ENCODE results near the gene GPR37L1. TPM values are rescaled to one million over a fixed set of nuclear protein-coding genes. Genes with fewer than 3 reads are reported as not detected.

GPR37L1 gene
- total RNA-seq = not detected in 2 replicates

DNA sequence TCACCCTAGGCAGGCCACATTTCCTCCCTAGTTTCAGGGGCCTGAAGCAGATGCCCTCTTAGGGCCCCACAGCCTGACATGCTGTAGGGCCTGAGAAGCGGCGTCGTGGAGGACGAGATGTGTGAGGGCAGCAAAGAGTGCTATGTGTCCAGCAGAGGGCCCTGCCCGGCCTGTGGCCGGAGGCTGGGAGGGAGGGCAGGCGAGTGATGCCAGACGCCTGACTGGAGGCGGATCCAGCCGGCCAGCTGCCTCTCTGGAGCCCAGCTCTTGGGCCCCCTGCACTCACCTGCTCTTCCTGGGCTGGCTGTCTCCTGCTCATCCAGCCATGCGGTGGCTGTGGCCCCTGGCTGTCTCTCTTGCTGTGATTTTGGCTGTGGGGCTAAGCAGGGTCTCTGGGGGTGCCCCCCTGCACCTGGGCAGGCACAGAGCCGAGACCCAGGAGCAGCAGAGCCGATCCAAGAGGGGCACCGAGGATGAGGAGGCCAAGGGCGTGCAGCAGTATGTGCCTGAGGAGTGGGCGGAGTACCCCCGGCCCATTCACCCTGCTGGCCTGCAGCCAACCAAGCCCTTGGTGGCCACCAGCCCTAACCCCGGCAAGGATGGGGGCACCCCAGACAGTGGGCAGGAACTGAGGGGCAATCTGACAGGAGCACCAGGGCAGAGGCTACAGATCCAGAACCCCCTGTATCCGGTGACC is at the start of gene GPR37L1:
Gene GPR37L1, plus strand, starts transcription at position 279 of the 697 bp plus-strand sequence. Its CDS starts 47 bp downstream, at position 326.

DNA sequence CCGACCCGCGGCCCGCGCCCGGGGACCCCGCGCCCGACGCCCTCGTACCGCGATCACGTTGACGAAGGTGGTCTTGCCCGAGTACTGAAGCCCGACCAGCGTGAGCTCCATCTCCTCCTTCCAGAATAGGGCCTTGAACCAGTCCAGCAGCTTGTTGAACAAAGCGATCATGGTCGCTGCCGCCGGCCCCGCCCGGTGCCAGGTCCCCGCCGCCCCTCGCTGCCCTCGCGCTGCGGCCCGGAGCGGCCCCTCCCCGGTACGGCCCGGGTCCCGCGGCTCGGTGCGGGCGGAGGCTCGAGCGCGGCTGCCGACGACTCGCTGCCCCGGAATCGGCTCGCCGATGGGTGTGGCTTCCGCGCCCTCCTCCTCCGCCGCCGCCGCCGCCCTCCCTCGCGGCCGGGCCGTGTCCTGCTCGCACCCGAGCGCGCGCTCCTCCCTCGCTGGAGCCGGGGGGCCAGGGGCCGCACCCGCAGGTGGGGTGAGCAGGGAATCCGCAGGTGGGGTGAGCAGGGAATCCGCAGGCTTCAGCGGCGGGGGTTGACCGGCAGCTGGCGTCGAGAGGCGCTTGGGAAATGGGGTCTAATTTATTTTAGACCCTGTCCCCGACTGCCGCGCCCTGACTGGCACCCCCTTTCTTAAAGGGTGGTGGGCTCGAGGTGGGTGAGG is 21.8 kb downstream of the GPR37L1 start, which contains the start of gene ARL8A:
Gene ARL8A, minus strand, starts transcription at position 336 of the 666 bp plus-strand sequence. Its CDS starts 165 bp downstream, at position 171.

DNA sequence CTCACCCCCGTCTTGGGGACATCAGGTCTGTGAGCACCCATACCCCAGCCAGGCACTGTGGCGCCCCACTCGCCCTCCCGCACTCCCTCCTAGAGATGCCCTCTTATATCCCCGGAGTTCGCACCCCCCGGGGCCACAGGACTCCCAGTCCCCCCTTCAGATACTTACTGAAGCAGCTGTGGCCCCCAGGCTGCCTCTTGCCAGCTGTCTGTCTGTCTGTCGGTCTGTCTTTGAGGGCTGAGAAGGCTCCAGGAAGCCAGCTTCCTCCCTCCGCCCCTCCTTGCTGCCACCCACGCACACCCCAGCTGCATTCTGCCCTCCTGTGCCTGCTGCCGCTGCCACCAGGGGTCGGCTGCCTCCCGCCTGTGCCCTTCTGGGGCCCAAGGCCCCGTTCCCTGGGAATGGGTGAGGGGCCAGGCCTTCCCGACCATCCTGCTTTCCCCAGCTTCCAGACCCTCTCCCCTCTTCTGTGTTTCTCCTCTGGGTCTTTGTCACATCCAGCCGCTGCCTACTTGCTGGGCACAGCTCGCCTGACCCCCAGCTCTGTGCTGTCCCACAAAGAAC is 37.7 kb downstream of the GPR37L1 start, which contains the start of gene PTPN7:
Gene PTPN7, minus strand, starts transcription at position 226 of the 564 bp plus-strand sequence. CDS start 1,200 bp downstream, outside the sequence.

Small RNA genes lying within 50 kb of the gene (small RNA-seq; reads per million reads assigned to genes)
- gene CRIP1P3 = not detected

Other genes with a start within 250 kb of the GPR37L1 start
- 6.6 and 7.0 TPM in 2 replicates for gene SHISA4, start 234.0 kb upstream of the GPR37L1 start, total RNA-seq
- 0.20 and 1.8 TPM in 2 replicates for gene LMOD1, start 176.4 kb upstream of the GPR37L1 start, total RNA-seq
- gene TIMM17A, start 167.4 kb upstream of the GPR37L1 start, total RNA-seq = 40.8 and 46.7 TPM in 2 replicates
- 60.6 and 62.8 TPM in 2 replicates for gene RNPEP, start 140.3 kb upstream of the GPR37L1 start, total RNA-seq
- gene ELF3, start 112.3 kb upstream of the GPR37L1 start, total RNA-seq = 0.20 TPM in 1 of 2 replicates, not detected in the other
- 12.9 and 17.0 TPM in 2 replicates for gene ARL8A, start 21.8 kb downstream of the GPR37L1 start, total RNA-seq
- gene PTPN7, start 37.7 kb downstream of the GPR37L1 start, total RNA-seq = not detected in 2 replicates
- not detected in 2 replicates for gene LGR6, start 70.9 kb downstream of the GPR37L1 start, total RNA-seq
- gene UBE2T, start 219.0 kb downstream of the GPR37L1 start, total RNA-seq = 34.9 and 49.1 TPM in 2 replicates
- 18.7 and 24.2 TPM in 2 replicates for gene PPP1R12B, start 225.8 kb downstream of the GPR37L1 start, total RNA-seq

Measured in subcutaneous preadipocyte (primary cell).